ENCODE measurements around the gene FAAP20. TPM values are rescaled to one million over a fixed set of nuclear protein-coding genes. Genes with fewer than 3 reads are reported as not detected.

Gene FAAP20
- total RNA-seq, 1 donor: 25.3 TPM

- no peak for TF ChIP-seq CTCF (IDR thresholded peaks at IDR 0.05; ENCODE audit: extremely low read depth, low read depth, low read length)
- H2AFZ ChIP-seq (ENCODE audit: low read length): no peak overlapping the region
- H3K9me3 ChIP-seq (ENCODE audit: low read depth, low read length): no peaks in the 10 kb centered on the region
- no peak overlapping the region for H3K4me2 ChIP-seq (ENCODE audit: insufficient read depth, low read length)
- H3K27me3 ChIP-seq (ENCODE audit: insufficient read depth, low read length): peaks cover 8% of the 10 kb centered on the region
- no peaks in the 10 kb centered on the region for H3K79me2 ChIP-seq (ENCODE audit: insufficient read depth, low read length)
- H4K20me1 ChIP-seq (ENCODE audit: insufficient read depth, low read length): no peaks in the 10 kb centered on the region
- no peaks in the 10 kb centered on the region for H3K36me3 ChIP-seq (ENCODE audit: insufficient read depth, low read length)
- no peak overlapping the region for H3K27ac ChIP-seq (ENCODE audit: low read depth, low read length)
- no peak overlapping the region for H3K4me3 ChIP-seq (ENCODE audit: insufficient read depth, low read length)
- peaks cover 8% of the 10 kb centered on the region for H3K4me1 ChIP-seq (ENCODE audit: insufficient read depth, low read length)
- DNase-seq (ENCODE audit: insufficient read length, low spot score, missing footprints): no peak
Observed at GRCh38 chr1:2175681-2176454, 18.7 kb downstream of the FAAP20 start.

GRCh38 chr1:2175055-2175414 is 19.5 kb downstream of the FAAP20 start:
- Histone ChIP-seq H3K27me3 (ENCODE audit: insufficient read depth, low read length) (peaks cover 8% of the 10 kb centered on the region), H4K20me1 (ENCODE audit: insufficient read depth, low read length) (no peaks in the 10 kb centered on the region), H3K4me3 (ENCODE audit: insufficient read depth, low read length) (peak overlapping the region; percentile 67), H3K9me3 (ENCODE audit: low read depth, low read length) (no peaks in the 10 kb centered on the region), H3K27ac (ENCODE audit: low read depth, low read length) (no peak overlapping the region), H3K79me2 (ENCODE audit: insufficient read depth, low read length) (no peaks in the 10 kb centered on the region), H3K36me3 (ENCODE audit: insufficient read depth, low read length) (no peaks in the 10 kb centered on the region), H3K4me1 (ENCODE audit: insufficient read depth, low read length) (peaks cover 8% of the 10 kb centered on the region), H3K4me2 (ENCODE audit: insufficient read depth, low read length) (peak overlapping the region; percentile 85), H2AFZ (ENCODE audit: low read length) (peak overlapping the region; percentile 92)
- no peak for DNase-seq (ENCODE audit: insufficient read length, low spot score, missing footprints)
- no peak for TF ChIP-seq CTCF (IDR thresholded peaks at IDR 0.05; ENCODE audit: extremely low read depth, low read depth, low read length)

- Histone ChIP-seq H2AFZ (ENCODE audit: low read length) (peak overlapping the region; percentile 92), H3K79me2 (ENCODE audit: insufficient read depth, low read length) (no peaks in the 10 kb centered on the region), H3K36me3 (ENCODE audit: insufficient read depth, low read length) (no peaks in the 10 kb centered on the region), H3K4me1 (ENCODE audit: insufficient read depth, low read length) (peaks cover 8% of the 10 kb centered on the region), H3K27ac (ENCODE audit: low read depth, low read length) (no peak overlapping the region), H3K27me3 (ENCODE audit: insufficient read depth, low read length) (peaks cover 8% of the 10 kb centered on the region), H3K9me3 (ENCODE audit: low read depth, low read length) (no peaks in the 10 kb centered on the region), H4K20me1 (ENCODE audit: insufficient read depth, low read length) (no peaks in the 10 kb centered on the region), H3K4me3 (ENCODE audit: insufficient read depth, low read length) (peak overlapping the region; percentile 67), H3K4me2 (ENCODE audit: insufficient read depth, low read length) (peak overlapping the region; percentile 85)
- peak; percentile 99 for DNase-seq (ENCODE audit: insufficient read length, low spot score, missing footprints)
- TF ChIP-seq CTCF (IDR thresholded peaks at IDR 0.05; ENCODE audit: extremely low read depth, low read depth, low read length): peak; percentile 91
Observed at GRCh38 chr1:2174348-2175054, 20.1 kb downstream of the FAAP20 start.

Data from osteoblast (primary cell).